ENCODE measurements around the gene CAMK1D.

- no peak for TF ChIP-seq CTCF (IDR thresholded peaks at IDR 0.05)
- no peak for TF ChIP-seq POLR2AphosphoS5 (IDR thresholded peaks at IDR 0.05; ENCODE audit: low read depth, low read length)
- TF ChIP-seq USF2 (IDR thresholded peaks at IDR 0.05; ENCODE audit: borderline replicate concordance, low read depth, low read length) = no peak
- TF ChIP-seq EZH2phosphoT487 (IDR thresholded peaks at IDR 0.05; ENCODE audit: borderline replicate concordance, low read depth) = no peak
Observed at GRCh38 chr10:12595936-12596576, 246.7 kb downstream of the CAMK1D start.

Data from SK-N-SH (cell line).